ENCODE data around the gene PRR14L. TPM values are rescaled to one million over a fixed set of nuclear protein-coding genes. Genes with fewer than 3 reads are reported as not detected.

Gene PRR14L
- polyA plus RNA-seq, 1 donor from 2014 or later: 14.3 TPM

- no peaks in the 10 kb centered on the region for H3K36me3 ChIP-seq (ENCODE audit: insufficient read depth, low read length)
- no peak overlapping the region for H3K4me2 ChIP-seq (ENCODE audit: low read length)
- H4K20me1 ChIP-seq (ENCODE audit: insufficient read depth): no peaks in the 10 kb centered on the region
- H3K27ac ChIP-seq (ENCODE audit: low read length): no peak overlapping the region
- no peak overlapping the region for H2AFZ ChIP-seq (ENCODE audit: low read depth, low read length)
- no peaks in the 10 kb centered on the region for H3K27me3 ChIP-seq (ENCODE audit: insufficient read depth, low read depth, low read length)
- H3K79me2 ChIP-seq (replicated peaks; ENCODE audit: insufficient read depth, low read length): peaks cover 35% of the 10 kb centered on the region
- no peak overlapping the region for H3K9ac ChIP-seq (ENCODE audit: low read length)
- TF ChIP-seq SMC3 (conservative IDR thresholded peaks at IDR 0.05; ENCODE audit: poor library complexity): no peak
- TF ChIP-seq MXI1 (conservative IDR thresholded peaks at IDR 0.05; ENCODE audit: poor library complexity, severe bottlenecking): no peak
- no peak for TF ChIP-seq POLR2AphosphoS5 (IDR thresholded peaks at IDR 0.05)
- no peak for TF ChIP-seq EZH2 (IDR thresholded peaks at IDR 0.05; ENCODE audit: borderline replicate concordance, insufficient read depth, low read length, poor library complexity, severe bottlenecking)
- no peak for TF ChIP-seq TAF1 (IDR thresholded peaks at IDR 0.05; ENCODE audit: low read depth)
- TF ChIP-seq RAD21 (conservative IDR thresholded peaks at IDR 0.05): no peak
- TF ChIP-seq REST (IDR thresholded peaks at IDR 0.05; ENCODE audit: borderline replicate concordance): no peak
- no peak for TF ChIP-seq EP300 (conservative IDR thresholded peaks at IDR 0.05; ENCODE audit: poor library complexity, severe bottlenecking)
- TF ChIP-seq, protein P1, sequence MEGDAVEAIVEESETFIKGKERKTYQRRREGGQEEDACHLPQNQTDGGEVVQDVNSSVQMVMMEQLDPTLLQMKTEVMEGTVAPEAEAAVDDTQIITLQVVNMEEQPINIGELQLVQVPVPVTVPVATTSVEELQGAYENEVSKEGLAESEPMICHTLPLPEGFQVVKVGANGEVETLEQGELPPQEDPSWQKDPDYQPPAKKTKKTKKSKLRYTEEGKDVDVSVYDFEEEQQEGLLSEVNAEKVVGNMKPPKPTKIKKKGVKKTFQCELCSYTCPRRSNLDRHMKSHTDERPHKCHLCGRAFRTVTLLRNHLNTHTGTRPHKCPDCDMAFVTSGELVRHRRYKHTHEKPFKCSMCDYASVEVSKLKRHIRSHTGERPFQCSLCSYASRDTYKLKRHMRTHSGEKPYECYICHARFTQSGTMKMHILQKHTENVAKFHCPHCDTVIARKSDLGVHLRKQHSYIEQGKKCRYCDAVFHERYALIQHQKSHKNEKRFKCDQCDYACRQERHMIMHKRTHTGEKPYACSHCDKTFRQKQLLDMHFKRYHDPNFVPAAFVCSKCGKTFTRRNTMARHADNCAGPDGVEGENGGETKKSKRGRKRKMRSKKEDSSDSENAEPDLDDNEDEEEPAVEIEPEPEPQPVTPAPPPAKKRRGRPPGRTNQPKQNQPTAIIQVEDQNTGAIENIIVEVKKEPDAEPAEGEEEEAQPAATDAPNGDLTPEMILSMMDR (IDR thresholded peaks at IDR 0.05; ENCODE audit: poor library complexity, severe bottlenecking): no peak
- no peaks in the 10 kb centered on the region for H3K9me3 ChIP-seq (ENCODE audit: low read length)
- H3F3A ChIP-seq (ENCODE audit: insufficient read depth, low read length, poor library complexity, severe bottlenecking): no peaks in the 10 kb centered on the region
- H3K4me3 ChIP-seq (ENCODE audit: low read length): no peak overlapping the region
- H3K9me2 ChIP-seq (ENCODE audit: insufficient read depth, low read length): no peaks in the 10 kb centered on the region
Measured at GRCh38 chr22:31653944-31654343, 96.0 kb downstream of the PRR14L start.

GRCh38 chr22:31652911-31653684 lies 96.8 kb downstream of the PRR14L start:
- no peaks in the 10 kb centered on the region for H3F3A ChIP-seq (ENCODE audit: insufficient read depth, low read length, poor library complexity, severe bottlenecking)
- no peak overlapping the region for H3K9ac ChIP-seq (ENCODE audit: low read length)
- no peak overlapping the region for H3K27ac ChIP-seq (ENCODE audit: low read length)
- no peak overlapping the region for H3K4me3 ChIP-seq (ENCODE audit: low read length)
- no peaks in the 10 kb centered on the region for H3K9me2 ChIP-seq (ENCODE audit: insufficient read depth, low read length)
- H3K4me2 ChIP-seq (ENCODE audit: low read length): no peak overlapping the region
- H3K9me3 ChIP-seq (ENCODE audit: low read length): no peaks in the 10 kb centered on the region
- H2AFZ ChIP-seq (ENCODE audit: low read depth, low read length): no peak overlapping the region
- H3K36me3 ChIP-seq (ENCODE audit: insufficient read depth, low read length): no peaks in the 10 kb centered on the region
- peaks cover 30% of the 10 kb centered on the region for H3K79me2 ChIP-seq (replicated peaks; ENCODE audit: insufficient read depth, low read length)
- no peaks in the 10 kb centered on the region for H4K20me1 ChIP-seq (ENCODE audit: insufficient read depth)
- no peaks in the 10 kb centered on the region for H3K27me3 ChIP-seq (ENCODE audit: insufficient read depth, low read depth, low read length)
- TF ChIP-seq, protein P1 (IDR thresholded peaks at IDR 0.05; ENCODE audit: poor library complexity, severe bottlenecking): no peak
- TF ChIP-seq POLR2AphosphoS5 (IDR thresholded peaks at IDR 0.05) (no peak), RAD21 (conservative IDR thresholded peaks at IDR 0.05) (no peak), TAF1 (IDR thresholded peaks at IDR 0.05; ENCODE audit: low read depth) (no peak), SMC3 (conservative IDR thresholded peaks at IDR 0.05; ENCODE audit: poor library complexity) (no peak), EP300 (conservative IDR thresholded peaks at IDR 0.05; ENCODE audit: poor library complexity, severe bottlenecking) (no peak), REST (IDR thresholded peaks at IDR 0.05; ENCODE audit: borderline replicate concordance) (no peak), EZH2 (IDR thresholded peaks at IDR 0.05; ENCODE audit: borderline replicate concordance, insufficient read depth, low read length, poor library complexity, severe bottlenecking) (no peak), MXI1 (conservative IDR thresholded peaks at IDR 0.05; ENCODE audit: poor library complexity, severe bottlenecking) (no peak)

All from neural cell (in vitro differentiated cells).